ENCODE data around the gene ANAPC7.

The ANAPC7 gene

GRCh38 chr12:110338754-110339153, 64.8 kb downstream of the ANAPC7 start (continued):
- TF ChIP-seq PATZ1 (CRISPR knock-in tag; IDR thresholded peaks at IDR 0.05; ENCODE audit: borderline replicate concordance) (no peak), RARB (CRISPR knock-in tag; IDR thresholded peaks at IDR 0.05) (no peak), CSRNP3 (CRISPR knock-in tag; IDR thresholded peaks at IDR 0.05) (no peak)

GRCh38 chr12:110337912-110338710, 65.4 kb downstream of the ANAPC7 start:
- ATAC-seq: no peak
- TF ChIP-seq CREB5 (CRISPR knock-in tag; IDR thresholded peaks at IDR 0.05; ENCODE audit: low read depth): no peak
- no peak for TF ChIP-seq RARB (CRISPR knock-in tag; IDR thresholded peaks at IDR 0.05)
- no peak for TF ChIP-seq ZNF70 (CRISPR knock-in tag; IDR thresholded peaks at IDR 0.05)
- TF ChIP-seq PPARA (CRISPR knock-in tag; IDR thresholded peaks at IDR 0.05; ENCODE audit: borderline replicate concordance): no peak
- TF ChIP-seq OSR1 (CRISPR knock-in tag; IDR thresholded peaks at IDR 0.05): no peak
- no peak for TF ChIP-seq CSRNP3 (CRISPR knock-in tag; IDR thresholded peaks at IDR 0.05)
- TF ChIP-seq TSHZ2 (CRISPR knock-in tag; IDR thresholded peaks at IDR 0.05): no peak
- TF ChIP-seq ESRRG (CRISPR knock-in tag; IDR thresholded peaks at IDR 0.05): no peak
- no peak for TF ChIP-seq ZFP3 (CRISPR knock-in tag; IDR thresholded peaks at IDR 0.05)
- no peak for TF ChIP-seq CSDC2 (CRISPR knock-in tag; IDR thresholded peaks at IDR 0.05)
- no peak for TF ChIP-seq SNAI2 (CRISPR knock-in tag; IDR thresholded peaks at IDR 0.05)

GRCh38 chr12:110335481-110336045, 67.9 kb downstream of the ANAPC7 start:
- no peak for ATAC-seq
- no peak for TF ChIP-seq BACH2 (CRISPR knock-in tag; IDR thresholded peaks at IDR 0.05; ENCODE audit: borderline replicate concordance)
- TF ChIP-seq OSR1 (CRISPR knock-in tag; IDR thresholded peaks at IDR 0.05): no peak
- TF ChIP-seq ESRRG (CRISPR knock-in tag; IDR thresholded peaks at IDR 0.05): no peak
- no peak for TF ChIP-seq CSRNP3 (CRISPR knock-in tag; IDR thresholded peaks at IDR 0.05)
- TF ChIP-seq TOX (CRISPR knock-in tag; IDR thresholded peaks at IDR 0.05; ENCODE audit: borderline replicate concordance): no peak
- TF ChIP-seq ZFP3 (CRISPR knock-in tag; IDR thresholded peaks at IDR 0.05): no peak
- no peak for TF ChIP-seq CSDC2 (CRISPR knock-in tag; IDR thresholded peaks at IDR 0.05)
- no peak for TF ChIP-seq POU6F1 (CRISPR knock-in tag; IDR thresholded peaks at IDR 0.05; ENCODE audit: borderline replicate concordance, low read depth)
- TF ChIP-seq PATZ1 (CRISPR knock-in tag; IDR thresholded peaks at IDR 0.05; ENCODE audit: borderline replicate concordance): no peak
- TF ChIP-seq CREB5 (CRISPR knock-in tag; IDR thresholded peaks at IDR 0.05; ENCODE audit: low read depth): no peak
- TF ChIP-seq ZNF8 (CRISPR knock-in tag; IDR thresholded peaks at IDR 0.05): no peak
- no peak for TF ChIP-seq ZNF565 (CRISPR knock-in tag; conservative IDR thresholded peaks at IDR 0.05; ENCODE audit: low read depth)
